Urinary bladder (tissue), 4 donors: ENCODE data around the gene ZNF236. TPM values are rescaled to one million over a fixed set of nuclear protein-coding genes. Genes with fewer than 3 reads are reported as not detected.

Experiments
- DNase-seq: peaks from one replicate; pipeline ENCODE4 v3.0.0-alpha.2; 2015; ENCODE audit errors: extremely low spot score
- H3K27ac ChIP-seq: one replicate; pipeline ENCODE4 v1.5.1; 2013; ENCODE audit warnings: low read depth, mild to moderate bottlenecking, moderate library complexity
- H3K36me3 ChIP-seq: one replicate; pipeline ENCODE4 v1.6.1; 2013; ENCODE audit warnings: mild to moderate bottlenecking, moderate library complexity; ENCODE audit not compliant: insufficient read depth
- H3K4me1 ChIP-seq: one replicate; pipeline ENCODE4 v1.6.1; 2013; ENCODE audit warnings: mild to moderate bottlenecking, moderate library complexity; ENCODE audit not compliant: insufficient read depth
- H3K4me3 ChIP-seq: one replicate; pipeline ENCODE4 v1.5.1; 2013; ENCODE audit warnings: low read depth, low read length
- WGBS: extraction: QIAGEN DNeasy Blood & Tissue Kit; methylation state at CpG from one replicate; pipeline ENCODE4 v1.1.7; 2013; 5-methylcytosine and 5-hydroxymethylcytosine counted together
- polyA plus RNA-seq: library from polyadenylated mRNA; stranded (reverse); fragments of 200-250 nt; gene quantifications from one replicate; pipeline ENCODE4 v1.2.3, GENCODE V29; 2013
- total RNA-seq: library from RNA; depleted of rRNA; stranded (reverse); fragments of >200 nt; gene quantifications from one replicate; pipeline ENCODE4 v1.2.3, GENCODE V29; 2014
- donor health status: healthy with polysubstance abuse.
- donor health status: healthy.

Gene ZNF236
- total and polyA plus RNA-seq, 2 donors = 4.0 to 24.7 TPM

DNA sequence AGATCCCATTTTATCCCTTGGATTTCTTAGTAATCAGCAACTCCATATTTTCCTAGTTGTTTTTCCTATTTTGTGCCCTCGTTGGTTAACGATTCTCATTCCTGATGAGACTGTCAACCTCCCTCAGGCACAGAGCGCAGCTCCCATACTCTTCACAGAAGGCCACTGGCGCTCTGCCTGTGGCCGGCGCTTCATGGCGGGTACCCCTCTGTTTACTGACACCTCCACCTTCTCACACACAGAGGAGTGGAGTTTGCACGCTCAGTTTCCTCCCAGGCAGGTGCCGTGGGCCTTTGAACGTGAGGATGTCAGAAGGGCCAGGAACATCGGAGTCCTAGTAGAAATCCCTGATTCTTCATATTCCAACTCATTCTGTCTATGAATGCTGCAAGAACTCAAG, 171.2 kb downstream of the ZNF236 start:
- no peak for DNase-seq
- Histone ChIP-seq H3K36me3 (no peaks in the 10 kb centered on the region), H3K27ac (no peak overlapping the region), H3K4me3 (no peak overlapping the region), H3K4me1 (no peaks in the 10 kb centered on the region)
- whole genome bisulfite sequencing = 94% methylated on average over 11 of the region's 11 CpGs

- 73% methylated on average over 8 of the region's 8 CpGs for WGBS
- no peak overlapping the region for H3K4me3 ChIP-seq
- no peaks in the 10 kb centered on the region for H3K36me3 ChIP-seq
- DNase-seq = no peak
- no peaks in the 10 kb centered on the region for H3K4me1 ChIP-seq
- H3K27ac ChIP-seq = no peak overlapping the region
Observed at GRCh38 chr18:76994086-76994654, 171.8 kb downstream of the ZNF236 start.

DNA sequence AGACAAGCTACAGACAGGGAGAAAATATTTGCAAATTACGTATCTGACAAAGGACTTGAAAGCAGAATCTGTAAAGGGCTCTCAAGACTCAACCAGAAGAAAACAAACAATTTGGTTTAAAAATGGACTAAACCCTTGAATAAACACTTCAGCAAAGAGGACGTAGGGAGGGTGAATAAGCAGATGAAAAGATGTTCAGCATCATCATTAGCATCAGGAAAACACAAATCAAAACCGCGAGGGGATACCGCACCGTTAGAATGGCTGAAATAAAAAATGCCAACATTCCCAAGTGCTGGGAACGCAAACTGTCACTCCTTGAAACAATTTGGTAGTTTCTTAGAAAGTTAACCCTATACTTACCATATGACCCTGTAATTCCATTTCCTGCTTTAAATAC, 173.5 kb downstream of the ZNF236 start:
- no peak for DNase-seq
- no peaks in the 10 kb centered on the region for H3K4me1 ChIP-seq
- H3K4me3 ChIP-seq = no peak overlapping the region
- 37% methylated on average over 7 of the region's 7 CpGs for WGBS
- no peaks in the 10 kb centered on the region for H3K36me3 ChIP-seq
- H3K27ac ChIP-seq = no peak overlapping the region

DNA sequence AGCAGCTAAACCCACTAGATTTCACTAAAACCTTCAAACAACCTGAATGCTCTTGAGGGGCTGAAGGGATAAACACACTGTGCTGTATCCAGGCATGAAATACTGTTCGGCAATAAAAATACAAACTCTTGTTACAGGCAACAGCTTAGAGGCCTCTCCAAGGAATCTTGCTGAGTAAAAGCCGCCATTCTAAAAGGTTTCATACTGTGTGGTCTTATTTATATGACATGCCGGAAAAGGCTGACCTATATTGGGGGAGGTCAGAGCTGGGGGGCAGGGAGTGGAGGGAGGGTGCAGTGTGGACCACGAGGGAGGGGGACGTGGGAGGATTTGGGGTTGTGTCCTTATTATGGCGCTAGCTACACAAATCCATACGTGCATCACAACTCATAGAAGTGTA, 174.1 kb downstream of the ZNF236 start:
- no peak for DNase-seq
- H3K27ac ChIP-seq = no peak overlapping the region
- no peaks in the 10 kb centered on the region for H3K4me1 ChIP-seq
- H3K4me3 ChIP-seq = no peak overlapping the region
- no peaks in the 10 kb centered on the region for H3K36me3 ChIP-seq
- WGBS = 51% methylated on average over 7 of the region's 7 CpGs

DNA sequence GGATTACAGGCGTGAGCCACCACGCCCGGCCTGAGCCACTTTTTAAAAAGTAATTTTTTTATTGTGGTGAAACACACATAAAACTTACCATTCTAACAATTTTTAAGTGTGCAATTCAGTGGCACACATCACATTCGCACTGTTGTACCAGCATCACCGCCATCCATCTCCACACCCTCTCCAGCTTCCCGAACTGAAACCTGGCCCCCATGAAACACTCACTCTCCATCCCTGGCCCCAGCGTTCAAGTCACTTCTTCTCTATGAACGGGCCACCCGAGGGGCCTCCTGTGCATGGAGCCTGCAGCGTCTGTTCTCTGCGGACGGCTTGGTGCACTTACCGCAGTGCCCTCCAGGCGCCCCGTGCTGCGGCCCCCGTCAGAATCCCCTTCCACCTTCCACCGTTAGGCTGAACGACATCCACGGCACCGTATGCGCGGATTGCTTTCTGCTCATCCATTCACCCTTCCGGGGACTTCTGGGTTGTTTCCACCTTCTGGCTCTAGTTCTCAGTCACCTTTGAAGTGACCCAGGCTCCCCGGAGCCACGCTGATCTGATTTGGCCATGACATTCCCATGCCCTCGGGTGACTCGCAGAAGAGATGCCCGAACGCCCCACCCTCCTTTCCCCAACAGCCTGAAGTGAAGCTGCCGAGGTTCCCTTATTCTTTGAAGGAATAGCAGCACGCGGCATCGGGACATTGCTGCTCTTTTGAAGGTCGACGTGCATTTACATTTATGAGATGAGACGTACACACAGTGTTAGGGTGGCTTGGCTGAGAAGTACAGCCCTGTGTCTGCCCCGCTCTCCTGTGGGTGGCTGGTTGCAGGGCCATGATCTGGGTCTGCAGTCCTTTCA, 175.8 kb downstream of the ZNF236 start:
- Histone ChIP-seq H3K36me3 (no peaks in the 10 kb centered on the region), H3K4me1 (no peaks in the 10 kb centered on the region), H3K27ac (no peak overlapping the region), H3K4me3 (no peak overlapping the region)
- no peak for DNase-seq
- 86% methylated on average over 38 of the region's 38 CpGs for WGBS

DNA sequence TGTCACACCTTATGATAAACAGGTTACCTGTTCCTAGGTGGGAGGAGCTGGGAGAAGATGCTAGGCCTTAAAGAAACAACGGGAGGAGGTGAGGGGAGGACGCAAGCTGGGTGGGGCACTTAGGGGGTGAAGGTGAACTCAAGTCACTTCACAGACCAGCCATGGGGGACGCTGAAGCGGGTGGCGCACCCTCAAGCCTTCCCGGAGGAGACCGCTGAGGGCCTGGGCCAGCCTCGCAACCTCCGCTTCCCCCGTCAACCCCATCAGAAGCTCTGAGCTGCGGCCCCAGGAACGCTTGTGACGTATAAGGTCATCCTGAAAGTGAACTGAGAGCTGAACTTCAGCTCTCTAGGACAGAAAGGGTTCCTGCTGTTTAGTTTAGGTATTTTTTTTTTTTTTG, 176.7 kb downstream of the ZNF236 start:
- no peaks in the 10 kb centered on the region for H3K36me3 ChIP-seq
- no peak overlapping the region for H3K4me3 ChIP-seq
- no peak for DNase-seq

GRCh38 chr18:77000527-77000926, 178.2 kb downstream of the ZNF236 start:
- no peak for DNase-seq
- Histone ChIP-seq H3K36me3 (no peaks in the 10 kb centered on the region), H3K4me3 (peak overlapping the region; percentile 21), H3K27ac (no peak overlapping the region), H3K4me1 (no peaks in the 10 kb centered on the region)
- WGBS = 9% methylated on average over 11 of the region's 11 CpGs

More for the DNA sequence above, 176.7 kb downstream of the ZNF236 start:
- no peak overlapping the region for H3K27ac ChIP-seq
- H3K4me1 ChIP-seq = no peaks in the 10 kb centered on the region
- 94% methylated on average over 13 of the region's 13 CpGs for WGBS

GRCh38 chr18:77001041-77001440, 178.7 kb downstream of the ZNF236 start:
- H3K4me1 ChIP-seq = no peaks in the 10 kb centered on the region

DNA sequence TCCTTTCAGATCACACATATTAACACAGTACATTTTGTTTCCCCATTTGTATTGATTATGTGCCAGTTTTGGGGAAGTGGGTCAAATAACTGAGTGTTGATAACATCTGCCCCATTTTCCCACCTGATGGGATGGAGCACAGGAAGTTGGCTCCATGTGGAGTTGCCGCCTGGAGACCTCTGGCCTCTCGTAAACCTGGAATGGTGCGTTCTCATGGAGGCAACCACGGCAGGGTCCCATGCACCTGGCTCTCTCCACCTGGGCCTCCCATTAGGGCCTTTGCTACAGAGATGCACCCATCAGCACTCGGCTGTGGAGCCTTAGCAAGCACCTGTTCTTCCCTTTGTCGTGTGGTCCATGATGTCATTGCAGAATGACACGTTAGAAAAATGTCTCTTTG, 179.6 kb downstream of the ZNF236 start:
- 82% methylated on average over 7 of the region's 7 CpGs for WGBS
- Histone ChIP-seq H3K36me3 (no peaks in the 10 kb centered on the region), H3K4me1 (no peaks in the 10 kb centered on the region), H3K4me3 (no peak overlapping the region), H3K27ac (no peak overlapping the region)
- no peak for DNase-seq

More at GRCh38 chr18:77001041-77001440, 178.7 kb downstream of the ZNF236 start:
- WGBS = 82% methylated on average over 19 of the region's 19 CpGs
- Histone ChIP-seq H3K36me3 (no peaks in the 10 kb centered on the region), H3K4me3 (no peak overlapping the region), H3K27ac (no peak overlapping the region)
- no peak for DNase-seq

GRCh38 chr18:77002496-77002895, 180.1 kb downstream of the ZNF236 start:
- no peak overlapping the region for H3K4me3 ChIP-seq
- WGBS = 82% methylated on average over 10 of the region's 10 CpGs
- H3K36me3 ChIP-seq = no peaks in the 10 kb centered on the region
- no peaks in the 10 kb centered on the region for H3K4me1 ChIP-seq
- H3K27ac ChIP-seq = no peak overlapping the region
- no peak for DNase-seq

DNA sequence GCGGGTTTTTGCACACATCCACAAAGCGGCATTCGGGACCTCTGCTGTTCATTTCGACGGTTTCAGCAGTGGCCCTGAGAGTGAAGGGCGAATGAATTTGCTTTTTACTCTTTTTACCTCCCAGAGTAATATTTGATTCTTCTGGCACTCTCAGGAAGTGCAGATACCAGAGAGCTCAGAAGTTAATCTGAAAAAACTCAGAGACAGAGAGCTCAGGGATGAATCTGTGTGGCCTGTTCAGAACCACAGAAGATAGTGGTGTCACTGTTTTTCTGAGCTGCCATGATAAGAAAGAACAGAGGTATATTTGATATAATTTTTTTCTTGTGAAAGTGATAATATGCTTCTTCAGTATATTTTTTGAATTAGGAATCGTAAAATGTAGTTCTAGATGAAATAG, 181.0 kb downstream of the ZNF236 start:
- H3K27ac ChIP-seq = no peak overlapping the region
- DNase-seq = no peak

GRCh38 chr18:77004555-77005380, 182.4 kb downstream of the ZNF236 start:
- Histone ChIP-seq H3K4me3 (no peak overlapping the region), H3K27ac (no peak overlapping the region), H3K36me3 (no peaks in the 10 kb centered on the region), H3K4me1 (no peaks in the 10 kb centered on the region)
- WGBS = 82% methylated on average over 26 of the region's 26 CpGs
- DNase-seq = no peak

More for the DNA sequence above, 181.0 kb downstream of the ZNF236 start:
- H3K4me1 ChIP-seq = no peaks in the 10 kb centered on the region
- H3K4me3 ChIP-seq = no peak overlapping the region
- H3K36me3 ChIP-seq = no peaks in the 10 kb centered on the region
- 91% methylated on average over 7 of the region's 7 CpGs for WGBS

GRCh38 chr18:77005651-77006195, 183.4 kb downstream of the ZNF236 start:
- 85% methylated on average over 11 of the region's 11 CpGs for WGBS
- no peaks in the 10 kb centered on the region for H3K36me3 ChIP-seq
- DNase-seq = no peak
- no peak overlapping the region for H3K27ac ChIP-seq
- H3K4me1 ChIP-seq = no peaks in the 10 kb centered on the region
- H3K4me3 ChIP-seq = no peak overlapping the region
